Mammary epithelial cell (primary cell): ENCODE measurements around the gene CYP4F22.

Experiments used
- CTCF ChIP-seq, 2 donors: IDR thresholded peaks in 1 of 2; conservative IDR thresholded peaks in 1 of 2; 2 replicates each; pipeline ENCODE4 v1.5.1; 2011 to 2012; ENCODE audit warnings: inconsistent platforms in 2 of 2, low read length in 2 of 2, mild to moderate bottlenecking in 2 of 2, control low read depth in 1 of 2, low read depth in 1 of 2; ENCODE audit not compliant: insufficient read depth in 1 of 2; ENCODE audit errors: extremely low read depth in 1 of 2
- EZH2 ChIP-seq: IDR thresholded peaks from 2 replicates; pipeline ENCODE4 v1.6.1; 2012; ENCODE audit warnings: low read length, inconsistent platforms, borderline replicate concordance

GRCh38 chr19:15570420-15570819 lies 62.1 kb downstream of the CYP4F22 start:
- TF ChIP-seq CTCF (conservative IDR thresholded peaks at IDR 0.05 in 1 of 2, IDR thresholded peaks at IDR 0.05 in 1 of 2; ENCODE audit: extremely low read depth in 1 of 2, insufficient read depth in 1 of 2, low read depth in 1 of 2, low read length in 2 of 2) = no peak
- no peak for TF ChIP-seq EZH2
